Measurements from ENCODE around the gene ECPAS.
"Not testable (repeated sequence)": the region's sequence is repeated elsewhere in the genome, so short reads cannot be mapped to it uniquely, and the experiment has no call there.

ECPAS gene

GRCh38 chr9:111334318-111334863 is 149.8 kb downstream of the ECPAS start:
- DNase-seq (ENCODE audit: low read depth in 2 of 2) = not testable (repeated sequence)

- DNase-seq (ENCODE audit: low read depth in 2 of 2) = no peak
Measured at GRCh38 chr9:111330124-111330523, 154.1 kb downstream of the ECPAS start, which contains the start of gene OR2K2. Gene OR2K2 (minus strand): TSS chr9:111330224. CDS start chr9:111328433, 1,791 bp downstream.

- no peak for DNase-seq (ENCODE audit: low read depth in 2 of 2)
Measured at GRCh38 chr9:111320631-111321030, 163.6 kb downstream of the ECPAS start.

GRCh38 chr9:111316796-111317195 is 167.4 kb downstream of the ECPAS start:
- DNase-seq (ENCODE audit: low read depth in 2 of 2) = no peak
